SU-DHL-6 (cell line): ENCODE results near the gene PKDREJ.

Experiments used
- CTCF ChIP-seq: fragments of 200-600 bp; sonication (generic); IDR thresholded peaks from one replicate; pipeline ENCODE4 v1.5.1; 2017; ENCODE audit warnings: antibody characterized with exemption, mild to moderate bottlenecking, low read length, moderate library complexity; ENCODE audit not compliant: insufficient read depth, poor library complexity, severe bottlenecking
- EZH2phosphoT487 ChIP-seq: fragments of 200-600 bp; sonication (generic), shearing (Covaris generic); conservative IDR thresholded peaks from 2 replicates; pipeline ENCODE4 v1.6.1; 2018; ENCODE audit warnings: mild to moderate bottlenecking, antibody characterized with exemption, low read length, moderate library complexity, mixed read lengths

DNA sequence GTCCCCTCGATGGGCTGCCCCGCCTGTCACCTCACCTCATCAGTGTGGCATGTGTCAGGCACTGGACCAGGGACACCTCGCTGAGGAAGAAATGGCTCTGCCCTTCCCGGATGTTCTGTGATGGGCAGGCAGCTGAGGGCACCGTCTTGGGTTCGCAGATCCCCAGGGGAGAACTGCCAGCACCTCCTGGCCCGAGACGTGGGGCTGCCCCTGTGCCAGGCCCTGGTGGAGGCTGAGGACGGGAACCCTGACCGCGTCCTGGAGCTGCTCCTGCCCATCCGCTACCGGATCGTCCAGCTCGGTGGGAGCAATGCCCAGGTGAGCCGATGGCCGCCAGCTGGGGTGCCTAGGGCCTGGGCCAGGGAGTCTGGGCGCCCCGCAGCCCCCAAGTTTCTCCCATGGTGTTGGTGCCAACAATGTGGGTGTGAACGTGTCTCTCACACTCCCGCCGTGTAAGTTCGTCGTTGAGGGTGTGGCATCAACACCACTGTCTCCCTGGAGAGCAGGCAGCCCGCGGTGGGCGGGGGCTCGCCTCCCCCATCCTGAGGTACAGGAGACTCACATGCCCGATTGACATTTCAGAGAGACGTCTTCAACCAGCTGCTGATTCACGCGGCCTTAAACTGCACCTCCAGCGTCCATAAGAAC, 26.2 kb upstream of the PKDREJ start:
- TF ChIP-seq CTCF: no peak
- no peak for TF ChIP-seq EZH2phosphoT487
